WTC11 (cell line): ENCODE results near the gene CACNB1.

ENCODE experiments used
- CTCF ChIP-seq: fragments of 200-600 bp; IDR thresholded peaks from 2 replicates; pipeline ENCODE4 v1.8.0; 2022; ENCODE audit warnings: antibody characterized with exemption
- HMGXB4 ChIP-seq: sonication (generic); formaldehyde crosslinking; IDR thresholded peaks from 2 replicates; pipeline ENCODE4 v1.8.1; 2023; ENCODE audit warnings: mild to moderate bottlenecking, moderate library complexity, missing genetic modification reagents
- JUN ChIP-seq: sonication (generic); formaldehyde crosslinking; IDR thresholded peaks from 2 replicates; pipeline ENCODE4 v1.8.0; 2023; ENCODE audit warnings: mild to moderate bottlenecking, missing genetic modification reagents
- MXD4 ChIP-seq: fragments of 250-450 bp; sonication (Bioruptor Pico); IDR thresholded peaks from 2 replicates; pipeline ENCODE4 v1.8.0; 2021; ENCODE audit warnings: mild to moderate bottlenecking, moderate library complexity, borderline replicate concordance
- TEAD1 ChIP-seq: sonication (generic); formaldehyde crosslinking; IDR thresholded peaks from 2 replicates; pipeline ENCODE4 v1.8.0; 2022; ENCODE audit warnings: mild to moderate bottlenecking, missing genetic modification reagents
- TP53 ChIP-seq: sonication (generic); formaldehyde crosslinking; IDR thresholded peaks from 2 replicates; pipeline ENCODE4 v1.8.1; 2023; ENCODE audit warnings: mild to moderate bottlenecking, missing genetic modification reagents
- ZNF121 ChIP-seq: sonication (generic); formaldehyde crosslinking; IDR thresholded peaks from 2 replicates; pipeline ENCODE4 v1.8.0; 2023; ENCODE audit warnings: missing genetic modification reagents
- ZNF512 ChIP-seq: sonication (generic); formaldehyde crosslinking; IDR thresholded peaks from 2 replicates; pipeline ENCODE4 v1.8.1; 2022; ENCODE audit warnings: missing genetic modification reagents, borderline replicate concordance
- TF ChIP-seq, protein P1 (sequence below): sonication (generic); formaldehyde crosslinking; IDR thresholded peaks from 2 replicates; pipeline ENCODE4 v1.8.0; 2023; ENCODE audit warnings: missing genetic modification reagents

GRCh38 chr17:39225959-39226683 is 28.7 kb upstream of the CACNB1 start:
- TF ChIP-seq CTCF (no peak), TEAD1 (CRISPR knock-in tag) (no peak), ZNF121 (CRISPR knock-in tag) (no peak), HMGXB4 (CRISPR knock-in tag) (no peak), ZNF512 (CRISPR knock-in tag) (no peak), JUN (no peak), TP53 (CRISPR knock-in tag) (no peak), MXD4 (CRISPR knock-in tag) (no peak)
- TF ChIP-seq, protein P1, sequence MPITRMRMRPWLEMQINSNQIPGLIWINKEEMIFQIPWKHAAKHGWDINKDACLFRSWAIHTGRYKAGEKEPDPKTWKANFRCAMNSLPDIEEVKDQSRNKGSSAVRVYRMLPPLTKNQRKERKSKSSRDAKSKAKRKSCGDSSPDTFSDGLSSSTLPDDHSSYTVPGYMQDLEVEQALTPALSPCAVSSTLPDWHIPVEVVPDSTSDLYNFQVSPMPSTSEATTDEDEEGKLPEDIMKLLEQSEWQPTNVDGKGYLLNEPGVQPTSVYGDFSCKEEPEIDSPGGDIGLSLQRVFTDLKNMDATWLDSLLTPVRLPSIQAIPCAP (CRISPR knock-in tag) = no peak
